A549 (cell line): ENCODE measurements around the gene BCAS1.
A peak's percentile ranks its signal among the peaks of the same experiment; 100 is the strongest.

ENCODE experiments used
- HDAC2 ChIP-seq: fragments of 200-600 bp; sonication (generic); IDR thresholded peaks from 2 replicates; pipeline ENCODE4 v1.6.1; 2016
- HOXA7 ChIP-seq: fragments of 250-450 bp; sonication (Bioruptor Pico); IDR thresholded peaks from 2 replicates; pipeline ENCODE4 v1.5.0; 2020; ENCODE audit warnings: mild to moderate bottlenecking, moderate library complexity
- JUN ChIP-seq, 2 experiments: fragments of >200 bp; sonication (Bioruptor Twin); formaldehyde crosslinking; IDR thresholded peaks; 2 replicates in 1 of 2; 3 replicates in 1 of 2; pipeline ENCODE4 v1.6.1; 2016 to 2017
- JUNB ChIP-seq: fragments of >200 bp; sonication (Bioruptor Twin); formaldehyde crosslinking; IDR thresholded peaks from 2 replicates; pipeline ENCODE4 v1.6.1; 2016
- KDM1A ChIP-seq: fragments of 200-600 bp; sonication (generic); IDR thresholded peaks from 2 replicates; pipeline ENCODE4 v1.6.1; 2016; ENCODE audit warnings: low read depth, mild to moderate bottlenecking
- KDM5A ChIP-seq: fragments of 200-600 bp; sonication (generic); IDR thresholded peaks from 2 replicates; pipeline ENCODE4 v1.6.1; 2016; ENCODE audit warnings: antibody characterized with exemption, mild to moderate bottlenecking
- PHF8 ChIP-seq: fragments of 200-600 bp; sonication (generic); IDR thresholded peaks from 2 replicates; pipeline ENCODE4 v1.6.1; 2016; ENCODE audit warnings: low read depth, mild to moderate bottlenecking, antibody characterized with exemption, moderate library complexity, borderline replicate concordance
- POLR2A ChIP-seq: IDR thresholded peaks from 2 replicates; pipeline ENCODE4 v1.6.1; 2012; ENCODE audit warnings: mild to moderate bottlenecking, low read length
- RAD21 ChIP-seq, 2 experiments: fragments of >200 bp in 1 of 2; sonication (Bioruptor Twin) in 1 of 2; formaldehyde crosslinking in 1 of 2; IDR thresholded peaks in 1 of 2; conservative IDR thresholded peaks in 1 of 2; 2 replicates in 1 of 2; 3 replicates in 1 of 2; pipeline ENCODE4 v1.6.1; 2012 to 2018; ENCODE audit warnings: inconsistent platforms in 1 of 2
- ZNF302 ChIP-seq: fragments of 250-450 bp; sonication (Bioruptor Pico); IDR thresholded peaks from 2 replicates; pipeline ENCODE4 v1.9.0; 2021; ENCODE audit warnings: inconsistent platforms, mild to moderate bottlenecking, moderate library complexity
- TF ChIP-seq, protein P1 (sequence below): fragments of >200 bp; sonication (Bioruptor Twin); formaldehyde crosslinking; IDR thresholded peaks from 3 replicates; pipeline ENCODE4 v1.5.1; 2016
- TF ChIP-seq, protein P2 (sequence below): IDR thresholded peaks from 2 replicates; pipeline ENCODE4 v1.6.1; 2012
- TF ChIP-seq, protein P3 (sequence below): IDR thresholded peaks from 2 replicates; pipeline ENCODE4 v1.6.1; 2012

DNA sequence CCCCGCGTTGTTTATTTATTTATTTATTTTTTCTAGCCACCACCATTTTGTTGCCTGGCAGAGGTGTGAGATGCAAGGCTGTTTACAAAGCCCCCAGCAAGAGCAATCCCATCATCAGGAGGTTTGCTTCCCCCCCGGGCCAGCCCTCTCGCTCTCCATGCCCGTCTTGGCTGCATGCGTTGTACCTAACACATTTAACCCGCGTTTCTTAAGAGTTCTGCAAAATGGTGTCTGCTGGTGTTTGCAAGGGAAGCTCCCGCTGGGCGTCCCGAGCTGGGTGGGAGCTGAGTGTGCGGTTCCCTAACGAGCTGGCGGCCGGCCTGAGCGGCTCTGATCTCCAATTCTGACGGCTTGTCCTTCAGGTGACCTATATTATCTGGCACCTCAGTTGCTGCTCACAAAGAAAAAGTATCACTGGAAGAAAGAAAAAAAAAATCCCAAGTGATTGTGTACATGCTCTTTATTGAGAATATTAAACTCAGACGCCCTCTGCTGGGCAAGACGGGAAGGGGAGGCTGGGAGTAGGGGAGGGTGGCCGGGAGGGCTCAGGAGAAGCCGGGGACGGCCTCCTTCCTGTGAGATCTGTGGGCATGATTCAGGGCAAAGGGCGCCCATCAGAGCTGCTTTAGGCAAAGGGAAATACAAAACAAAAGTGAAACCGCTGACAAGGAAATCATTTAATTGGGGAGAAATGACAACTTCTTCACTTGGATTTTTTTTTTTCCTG, 154.8 kb downstream of the BCAS1 start:
- TF ChIP-seq POLR2A (no peak), JUN (IDR thresholded peaks at IDR 0.05) (peak in 1 of 2 experiments; percentile 29; a peak in 1 of 5 replicates), ZNF302 (CRISPR knock-in tag) (no peak), HOXA7 (CRISPR knock-in tag) (no peak), HDAC2 (no peak), KDM1A (no peak), KDM5A (no peak), PHF8 (no peak), JUNB (no peak), RAD21 (conservative IDR thresholded peaks at IDR 0.05 in 1 of 2, IDR thresholded peaks at IDR 0.05 in 1 of 2) (peak; percentile 94 to 97)
- TF ChIP-seq, protein P1, sequence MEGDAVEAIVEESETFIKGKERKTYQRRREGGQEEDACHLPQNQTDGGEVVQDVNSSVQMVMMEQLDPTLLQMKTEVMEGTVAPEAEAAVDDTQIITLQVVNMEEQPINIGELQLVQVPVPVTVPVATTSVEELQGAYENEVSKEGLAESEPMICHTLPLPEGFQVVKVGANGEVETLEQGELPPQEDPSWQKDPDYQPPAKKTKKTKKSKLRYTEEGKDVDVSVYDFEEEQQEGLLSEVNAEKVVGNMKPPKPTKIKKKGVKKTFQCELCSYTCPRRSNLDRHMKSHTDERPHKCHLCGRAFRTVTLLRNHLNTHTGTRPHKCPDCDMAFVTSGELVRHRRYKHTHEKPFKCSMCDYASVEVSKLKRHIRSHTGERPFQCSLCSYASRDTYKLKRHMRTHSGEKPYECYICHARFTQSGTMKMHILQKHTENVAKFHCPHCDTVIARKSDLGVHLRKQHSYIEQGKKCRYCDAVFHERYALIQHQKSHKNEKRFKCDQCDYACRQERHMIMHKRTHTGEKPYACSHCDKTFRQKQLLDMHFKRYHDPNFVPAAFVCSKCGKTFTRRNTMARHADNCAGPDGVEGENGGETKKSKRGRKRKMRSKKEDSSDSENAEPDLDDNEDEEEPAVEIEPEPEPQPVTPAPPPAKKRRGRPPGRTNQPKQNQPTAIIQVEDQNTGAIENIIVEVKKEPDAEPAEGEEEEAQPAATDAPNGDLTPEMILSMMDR: peak; percentile 96
- TF ChIP-seq, protein P2, sequence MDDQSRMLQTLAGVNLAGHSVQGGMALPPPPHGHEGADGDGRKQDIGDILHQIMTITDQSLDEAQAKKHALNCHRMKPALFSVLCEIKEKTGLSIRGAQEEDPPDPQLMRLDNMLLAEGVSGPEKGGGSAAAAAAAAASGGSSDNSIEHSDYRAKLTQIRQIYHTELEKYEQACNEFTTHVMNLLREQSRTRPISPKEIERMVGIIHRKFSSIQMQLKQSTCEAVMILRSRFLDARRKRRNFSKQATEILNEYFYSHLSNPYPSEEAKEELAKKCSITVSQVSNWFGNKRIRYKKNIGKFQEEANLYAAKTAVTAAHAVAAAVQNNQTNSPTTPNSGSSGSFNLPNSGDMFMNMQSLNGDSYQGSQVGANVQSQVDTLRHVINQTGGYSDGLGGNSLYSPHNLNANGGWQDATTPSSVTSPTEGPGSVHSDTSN: no peak
- TF ChIP-seq, protein P3, sequence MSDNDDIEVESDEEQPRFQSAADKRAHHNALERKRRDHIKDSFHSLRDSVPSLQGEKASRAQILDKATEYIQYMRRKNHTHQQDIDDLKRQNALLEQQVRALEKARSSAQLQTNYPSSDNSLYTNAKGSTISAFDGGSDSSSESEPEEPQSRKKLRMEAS: peak; percentile 54
